Activated CD8-positive, alpha-beta memory T cell treated with anti-CD3 and anti-CD28 coated beads, Interleukin-2, amount 50 U/mL, for 48 hours (primary cell): ENCODE measurements around the gene TENM4.

Experiments
- DNase-seq: peaks from one replicate; pipeline ENCODE4 v3.0.0-alpha.2; 2020

The TENM4 gene

DNA sequence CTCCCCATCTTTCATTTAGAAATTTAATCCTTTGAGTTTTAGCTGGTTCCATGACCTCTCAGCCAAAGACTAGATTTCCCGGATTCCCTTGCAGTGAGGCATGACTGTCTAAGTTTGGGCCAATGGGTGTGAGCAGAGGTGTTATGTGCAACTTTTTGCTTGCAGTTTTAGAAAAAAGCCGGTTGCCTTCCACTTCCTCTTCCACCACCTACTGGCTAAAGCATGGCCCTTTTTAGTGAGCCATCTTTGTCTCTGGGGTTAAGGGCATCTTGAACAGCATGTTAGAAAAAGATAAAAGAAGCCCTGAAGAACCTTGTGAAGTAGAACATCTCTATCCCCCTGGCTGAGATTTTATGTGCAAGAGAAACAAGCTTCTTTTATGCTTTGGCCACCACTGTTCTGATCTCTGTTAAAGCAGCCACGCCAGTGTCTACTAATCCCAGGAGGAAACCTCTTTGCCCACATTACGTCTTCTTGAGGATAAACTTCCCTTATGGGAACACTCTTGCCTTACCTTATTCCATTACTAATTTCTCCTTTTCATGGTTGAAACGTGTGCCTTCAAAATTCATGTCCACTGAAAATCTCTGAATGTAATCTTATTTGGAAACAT, 279.9 kb downstream of the TENM4 start:
- no peak for DNase-seq

DNA sequence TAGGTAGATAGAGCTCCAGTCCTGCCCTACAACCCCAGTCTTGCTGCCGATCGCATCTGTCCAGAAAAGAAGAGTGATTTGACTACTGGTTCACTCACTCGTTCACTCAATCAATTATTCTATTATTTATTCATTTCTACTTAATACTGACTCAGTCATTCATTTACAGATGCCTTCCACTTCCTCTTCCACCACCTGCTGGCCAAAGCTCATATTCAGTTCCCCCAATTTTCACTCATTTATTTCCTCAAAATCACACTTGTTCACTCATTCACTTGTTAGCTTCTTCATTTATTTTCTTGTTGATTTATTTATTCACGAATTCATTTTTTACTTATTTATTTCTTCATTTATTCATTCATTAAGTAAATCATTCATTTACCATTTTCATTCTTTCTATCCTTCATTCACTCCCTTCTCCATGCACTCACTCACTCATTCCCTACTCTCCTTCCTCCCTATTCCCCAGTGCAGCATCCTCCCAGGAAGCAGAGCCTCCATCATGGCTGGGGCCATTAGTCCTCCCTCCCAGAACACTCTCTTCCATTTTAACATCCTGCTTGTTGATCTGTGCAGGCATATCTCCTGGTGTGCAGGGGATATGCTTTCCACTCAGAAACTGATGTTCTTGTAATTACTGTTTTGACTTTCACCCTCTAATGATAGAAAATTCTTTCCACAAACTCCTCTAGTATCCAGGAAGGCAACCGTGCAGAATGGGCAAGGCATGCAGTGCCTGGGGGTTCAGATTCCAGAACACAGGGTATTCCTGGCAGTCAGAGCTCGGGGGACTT, 281.0 kb downstream of the TENM4 start:
- DNase-seq: no peak

DNA sequence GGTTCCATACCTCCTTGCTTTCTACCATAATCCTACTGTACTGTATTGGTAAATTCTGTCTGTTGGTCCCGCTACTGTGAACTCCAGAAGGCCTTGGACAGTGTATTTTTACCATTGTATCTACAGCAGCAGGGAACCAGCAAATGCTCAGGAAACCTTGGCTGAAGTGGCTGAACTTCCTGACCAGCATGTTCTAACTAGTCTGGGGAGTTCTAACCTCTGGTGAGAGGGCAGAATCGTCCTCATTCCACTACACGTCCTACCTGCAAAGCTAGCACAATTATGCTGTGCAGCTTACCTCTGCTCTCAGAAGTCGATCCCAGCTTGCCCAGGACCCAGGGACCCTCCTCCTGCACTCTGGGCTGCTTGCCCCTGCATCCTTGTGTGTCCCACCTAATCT, 283.1 kb downstream of the TENM4 start:
- DNase-seq: no peak

DNA sequence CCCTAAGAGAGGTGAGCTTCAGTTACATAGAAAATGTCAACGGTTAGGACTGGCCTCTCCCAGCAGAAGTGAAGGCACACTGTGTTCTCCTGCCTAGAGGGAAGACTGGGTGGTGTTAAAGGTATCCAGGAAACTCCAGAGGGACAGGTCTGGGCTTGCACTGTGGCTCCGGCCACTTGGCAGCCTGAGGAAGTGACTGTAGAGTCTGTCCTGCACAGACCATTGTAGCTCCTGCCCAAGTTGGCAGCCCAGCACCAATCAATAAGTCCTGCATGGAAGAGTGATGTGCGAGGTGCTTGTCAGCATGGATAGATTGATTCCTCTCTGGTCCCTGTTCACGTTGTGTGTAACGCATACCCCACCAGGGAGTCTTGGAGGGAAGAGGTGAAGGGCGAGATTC, 284.8 kb downstream of the TENM4 start:
- DNase-seq: no peak

DNA sequence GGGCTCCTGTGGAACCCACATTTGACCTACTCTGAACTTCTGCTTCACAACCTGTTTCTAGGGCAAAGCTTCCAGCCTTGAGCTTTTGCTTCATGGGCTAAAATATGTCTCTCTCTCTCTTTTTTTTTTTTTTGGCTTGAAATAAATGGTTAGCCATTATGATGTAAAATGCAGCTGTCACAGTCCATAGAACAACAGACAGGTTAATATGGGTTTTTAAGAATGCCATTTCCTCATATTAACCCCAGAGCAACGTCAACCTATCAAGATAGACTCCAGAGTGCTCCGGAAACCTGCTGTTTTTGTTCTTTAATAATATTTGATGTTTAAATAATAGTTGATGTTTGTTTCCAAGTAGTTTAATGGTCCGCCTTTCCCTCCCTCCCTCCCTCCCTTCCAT, 285.6 kb downstream of the TENM4 start:
- no peak for DNase-seq

DNA sequence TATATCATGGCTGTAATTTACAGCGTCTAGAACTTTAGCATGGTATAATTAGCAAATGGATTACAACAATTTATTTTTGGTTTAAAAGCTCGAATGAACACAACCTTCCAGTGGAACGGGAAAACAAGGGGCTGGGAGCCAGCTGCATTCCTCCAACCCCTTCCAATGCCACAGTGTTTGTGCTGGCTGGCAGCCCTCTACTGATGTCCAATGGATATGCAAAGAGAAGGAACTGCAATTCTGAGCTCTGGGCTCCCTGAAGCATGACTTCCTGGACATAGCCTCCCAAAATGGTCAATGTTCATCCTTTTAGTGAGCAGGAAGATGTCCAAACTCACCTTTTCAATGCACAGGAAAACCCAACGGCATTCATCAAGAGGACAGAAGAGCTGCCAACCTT, 288.3 kb downstream of the TENM4 start:
- DNase-seq: no peak

DNA sequence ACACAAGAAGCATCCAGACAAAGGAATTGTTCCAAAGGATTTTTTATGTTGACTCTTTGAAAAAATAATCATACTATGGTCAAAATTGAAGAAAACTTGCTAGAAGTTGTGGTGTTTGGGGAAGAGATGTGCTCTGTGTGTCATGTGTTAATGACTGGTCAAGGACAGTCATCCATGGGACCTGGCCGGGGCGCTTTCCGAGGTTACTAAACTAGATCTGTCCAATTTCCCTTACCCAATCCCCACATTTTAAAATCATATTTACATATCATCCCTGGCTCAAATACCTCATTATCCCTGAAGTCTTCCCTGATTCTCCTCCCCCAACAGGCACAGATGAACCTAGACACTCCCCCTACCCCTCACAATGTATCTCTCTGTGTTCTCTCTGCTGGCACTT, 289.4 kb downstream of the TENM4 start:
- DNase-seq: no peak

DNA sequence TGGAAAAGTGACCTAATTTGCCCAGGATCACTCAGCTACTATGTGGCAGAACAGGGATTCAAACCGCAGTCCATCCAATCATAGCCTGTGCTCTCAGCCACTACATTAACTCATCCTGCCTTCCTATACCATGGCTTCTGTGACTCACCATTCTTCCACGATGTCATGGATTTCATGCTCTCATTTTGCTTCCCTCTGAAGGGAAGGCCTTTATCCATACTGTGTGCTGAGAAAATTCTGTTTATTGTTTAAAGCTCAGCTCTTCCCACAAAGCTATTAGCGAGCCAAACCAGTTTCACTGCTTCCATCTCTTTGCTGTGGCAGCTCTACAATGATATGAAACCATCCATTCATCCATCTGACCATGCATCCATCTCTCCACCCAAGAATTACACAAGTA, 289.9 kb downstream of the TENM4 start:
- no peak for DNase-seq

DNA sequence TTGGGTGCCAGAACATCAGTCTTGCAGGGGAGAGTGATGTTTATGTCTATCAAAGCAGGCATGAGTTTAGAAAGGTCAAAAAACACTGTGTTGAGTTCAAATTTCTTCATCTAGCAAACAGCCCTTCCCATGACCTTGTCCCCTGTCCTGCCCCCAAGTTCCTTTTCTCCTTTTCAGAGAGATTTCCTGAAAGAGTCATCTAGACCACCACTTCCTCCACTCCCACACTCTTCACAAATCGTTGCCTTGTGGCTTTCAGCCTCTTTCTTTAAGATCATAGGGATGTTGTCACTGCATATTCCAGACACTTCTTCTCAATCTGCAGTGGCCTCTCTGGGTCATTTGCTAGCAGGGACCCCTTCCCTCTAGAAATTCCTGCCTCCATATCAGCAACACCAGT, 290.5 kb downstream of the TENM4 start:
- no peak for DNase-seq

DNA sequence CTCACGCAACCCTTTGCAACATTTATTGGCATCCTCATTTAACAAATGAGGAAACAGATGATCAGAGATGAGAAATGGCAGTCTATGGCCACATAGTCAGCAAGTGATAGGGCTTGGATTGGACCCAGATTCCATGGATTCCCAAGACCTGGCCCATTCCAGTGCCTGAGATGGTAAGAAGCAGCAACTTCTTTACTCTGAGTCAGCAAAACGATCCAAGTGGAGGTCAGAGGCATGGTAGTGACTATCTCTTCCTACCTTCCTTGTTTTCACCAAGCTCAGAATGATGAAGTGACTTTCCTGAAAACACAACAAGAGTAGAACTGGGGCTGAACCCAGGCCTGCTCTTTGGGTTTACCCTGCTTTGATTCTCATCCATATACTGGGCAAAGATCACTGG, 293.1 kb downstream of the TENM4 start:
- DNase-seq: no peak

DNA sequence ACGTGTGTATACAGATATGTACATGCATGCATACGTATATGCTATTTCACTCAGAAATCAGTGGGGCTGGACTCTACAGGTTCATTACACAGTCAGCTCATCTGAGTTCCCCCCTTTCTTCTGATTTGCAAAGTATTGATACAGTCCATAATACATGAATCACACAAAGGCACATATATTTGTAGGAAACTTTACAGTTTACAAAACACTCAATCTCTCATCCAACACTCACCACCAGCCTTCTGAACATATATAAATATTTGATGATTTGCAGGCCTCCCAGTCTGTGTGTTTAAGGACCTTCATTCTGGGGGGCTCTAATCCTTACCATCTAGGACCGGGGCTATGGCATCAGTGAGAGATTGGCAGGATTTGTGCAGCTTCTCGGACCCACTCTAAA, 293.8 kb downstream of the TENM4 start:
- no peak for DNase-seq

DNA sequence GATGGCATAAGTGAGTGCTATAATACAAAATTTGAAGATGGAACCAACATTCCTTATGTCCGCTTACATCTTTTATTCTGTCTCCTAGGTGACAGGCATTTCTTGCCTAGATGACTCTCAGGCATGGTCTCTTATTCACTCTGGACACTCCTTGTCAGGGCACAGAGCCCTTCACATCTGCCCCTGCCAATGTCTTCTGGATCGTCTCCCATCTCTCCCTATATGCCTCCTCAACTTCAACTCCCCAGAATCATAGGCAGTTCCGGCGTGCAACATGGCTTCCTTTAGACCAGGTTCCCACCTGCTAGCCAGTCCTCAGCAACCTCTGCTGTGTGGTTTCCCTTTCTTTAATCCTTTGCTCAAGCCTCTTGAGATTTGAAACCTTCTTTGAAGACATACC, 300.9 kb downstream of the TENM4 start:
- DNase-seq: no peak

DNA sequence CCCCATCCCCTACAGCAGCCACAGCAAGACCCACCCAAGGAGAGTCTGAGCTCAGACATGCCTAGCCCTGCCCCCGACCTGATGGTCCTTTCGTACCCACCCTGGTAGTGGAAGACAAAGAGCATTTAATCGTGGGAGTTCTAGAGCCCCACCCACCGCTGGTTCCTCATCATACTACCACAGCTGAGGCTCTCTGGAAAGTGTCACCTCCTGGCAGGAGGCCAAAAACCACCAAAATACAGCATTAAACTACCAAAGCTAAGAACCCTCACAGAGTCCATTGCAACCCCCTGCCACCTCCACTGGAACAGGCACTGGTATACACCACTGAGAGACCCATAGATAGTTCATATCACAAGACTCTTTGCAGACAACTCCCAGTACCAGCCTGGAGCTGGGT, 311.1 kb downstream of the TENM4 start:
- no peak for DNase-seq

DNA sequence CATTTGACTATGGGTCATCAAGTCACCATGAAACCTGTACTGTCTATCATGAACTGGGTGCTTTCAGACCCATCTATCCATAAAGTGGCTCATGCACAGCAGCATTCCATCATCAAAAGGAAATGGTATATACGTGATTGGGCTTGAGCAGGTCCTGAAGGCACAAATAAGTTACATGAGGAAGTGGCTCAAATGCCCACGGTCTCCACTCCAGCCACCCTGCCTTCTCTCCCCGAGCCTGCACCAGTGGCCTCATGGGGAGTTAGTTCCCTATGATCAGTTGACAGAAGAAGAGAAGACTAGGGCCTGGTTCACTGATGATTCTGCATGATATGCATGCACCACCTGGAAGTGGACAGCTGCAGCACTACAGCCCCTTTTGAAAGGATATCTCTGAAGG, 312.5 kb downstream of the TENM4 start:
- DNase-seq: no peak

DNA sequence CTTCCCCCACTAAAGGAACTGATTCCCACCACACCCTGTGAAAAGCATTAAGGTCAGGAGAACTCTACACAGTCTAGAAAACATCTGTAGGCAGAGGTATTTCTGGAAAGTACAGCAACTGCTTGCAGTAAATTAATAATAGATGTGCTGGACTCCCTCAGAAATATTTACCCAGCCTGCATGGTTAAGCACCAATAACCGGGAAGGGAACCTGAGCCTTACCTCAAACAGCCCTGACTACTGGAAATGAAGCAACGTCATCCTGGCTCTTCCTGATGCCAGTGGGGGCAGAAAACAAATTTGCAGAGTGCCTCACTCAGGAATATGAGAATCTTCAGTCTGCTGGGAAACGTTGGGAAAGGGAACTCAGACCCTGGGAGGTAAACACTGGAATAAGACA, 318.1 kb downstream of the TENM4 start:
- DNase-seq: no peak

DNA sequence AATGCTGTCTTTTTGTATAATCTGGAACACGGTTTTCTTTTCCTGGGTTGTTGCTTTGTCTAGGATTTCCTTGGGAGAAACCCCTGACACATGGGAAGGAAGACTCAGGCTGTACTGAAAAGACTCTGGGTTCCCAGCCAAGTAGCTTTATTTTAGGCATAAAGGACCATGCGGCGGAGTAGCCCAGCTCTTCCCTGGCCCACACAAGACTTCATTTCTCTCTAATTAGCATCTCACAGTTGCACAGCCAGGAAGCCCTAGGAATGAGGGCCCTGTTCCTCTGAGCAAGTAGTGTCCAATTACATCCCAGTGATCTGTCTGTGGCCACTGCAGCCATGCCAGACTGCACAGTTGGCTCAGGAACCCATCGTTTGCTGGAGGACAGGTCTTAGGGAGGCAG, 319.5 kb downstream of the TENM4 start:
- DNase-seq: no peak

DNA sequence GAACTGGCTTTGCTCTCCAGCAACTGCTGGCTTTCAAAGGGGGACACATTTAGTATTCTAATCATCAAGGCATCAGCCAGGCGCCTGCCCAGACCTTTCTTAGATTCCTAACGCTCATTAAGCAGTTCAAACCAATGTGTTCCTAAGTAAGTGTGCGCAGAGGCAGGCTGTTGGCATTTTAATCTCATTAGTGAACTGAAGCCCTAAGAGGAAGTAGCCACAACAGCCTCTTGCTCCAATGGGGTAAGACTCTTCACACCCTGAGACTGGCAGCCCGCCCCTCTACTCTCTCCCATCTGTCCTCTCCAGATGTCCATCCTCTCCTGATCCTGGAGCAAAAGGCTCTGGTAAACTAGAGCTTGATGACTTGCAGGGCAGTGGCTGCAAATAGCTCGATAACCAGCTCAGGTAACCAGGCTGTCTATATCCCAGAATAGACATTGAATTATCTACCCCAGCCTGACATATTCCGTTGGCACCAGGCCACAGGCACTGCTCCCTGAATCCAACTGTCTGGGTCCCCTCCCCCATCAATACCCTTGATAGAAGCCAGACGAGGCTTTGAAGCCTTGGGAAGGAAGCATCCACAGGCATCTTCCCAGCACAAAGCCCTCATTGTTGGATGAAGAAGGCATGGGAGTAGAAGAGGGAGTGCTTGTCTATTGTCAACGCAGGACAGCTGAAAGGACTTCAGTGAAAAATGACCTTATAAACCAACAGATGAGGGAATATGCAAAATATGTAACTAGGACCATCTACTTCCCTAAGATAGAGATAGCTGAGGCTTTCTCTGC, 321.1 kb downstream of the TENM4 start:
- no peak for DNase-seq

DNA sequence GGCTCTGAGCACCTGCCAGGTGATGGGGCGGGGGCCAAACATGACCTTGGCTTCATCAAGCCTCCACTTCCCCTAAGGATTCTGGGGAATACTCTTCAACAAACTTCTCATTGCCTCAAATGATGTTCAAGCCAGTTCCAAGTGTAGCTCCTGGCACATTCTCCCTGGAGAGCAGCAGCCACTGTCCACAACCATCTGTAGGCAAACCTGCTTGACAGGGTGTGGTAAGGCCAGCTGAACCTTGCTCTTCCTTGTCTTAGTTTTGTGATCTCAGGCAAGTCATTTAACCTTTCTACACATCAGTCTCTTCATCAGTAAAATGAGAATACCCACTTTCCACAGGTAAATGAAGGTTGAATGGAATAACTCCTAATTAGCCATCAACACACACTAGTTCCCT, 323.3 kb downstream of the TENM4 start:
- no peak for DNase-seq

DNA sequence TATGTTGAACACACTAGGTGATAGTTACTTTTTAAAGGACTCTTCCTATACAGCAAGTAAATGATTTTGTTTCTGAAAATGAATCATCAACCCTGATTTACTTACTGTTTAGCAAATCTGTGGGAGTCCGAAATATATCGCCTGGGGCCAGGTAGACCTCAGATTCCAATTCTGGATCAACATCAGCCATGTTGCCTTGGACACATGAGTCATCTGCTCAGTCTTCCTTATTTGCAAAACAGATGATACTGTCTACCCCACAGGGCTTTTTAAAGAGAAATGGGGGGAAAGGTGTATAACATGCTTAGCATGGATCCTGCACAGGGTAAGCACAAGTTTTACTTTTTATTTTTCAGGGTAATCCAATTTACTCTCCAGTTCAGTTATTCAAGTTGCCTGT, 324.2 kb downstream of the TENM4 start:
- no peak for DNase-seq

DNA sequence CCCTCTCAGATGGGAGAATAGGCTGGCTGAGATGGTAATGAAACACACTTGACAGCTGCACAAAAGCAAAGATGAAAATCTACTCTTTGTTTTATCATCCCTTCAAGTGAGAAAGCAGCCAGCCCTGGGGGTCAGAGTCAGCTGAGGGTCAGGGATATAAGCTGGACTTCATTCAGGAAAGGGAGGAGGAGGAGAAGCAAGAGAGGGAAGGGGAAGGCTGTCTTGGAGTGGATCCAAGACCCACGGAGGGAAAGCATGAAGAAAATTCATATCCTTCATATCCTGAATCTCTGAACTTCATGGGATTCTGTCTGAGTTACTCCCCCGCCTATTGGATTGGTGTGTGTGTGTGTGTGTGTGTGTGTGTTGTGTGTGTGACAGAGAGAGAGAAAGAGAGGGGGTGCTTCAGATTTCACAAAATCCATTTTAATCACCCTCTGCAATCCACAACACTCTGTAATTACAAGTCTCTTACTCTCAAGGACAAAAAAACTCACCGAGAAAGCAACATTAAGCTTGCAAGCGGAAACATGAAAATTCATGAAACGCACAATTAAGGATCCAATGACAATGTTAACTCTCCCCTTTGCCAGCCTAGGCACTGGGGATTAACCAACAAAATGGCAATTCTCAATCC, 327.7 kb downstream of the TENM4 start:
- DNase-seq: no peak

DNA sequence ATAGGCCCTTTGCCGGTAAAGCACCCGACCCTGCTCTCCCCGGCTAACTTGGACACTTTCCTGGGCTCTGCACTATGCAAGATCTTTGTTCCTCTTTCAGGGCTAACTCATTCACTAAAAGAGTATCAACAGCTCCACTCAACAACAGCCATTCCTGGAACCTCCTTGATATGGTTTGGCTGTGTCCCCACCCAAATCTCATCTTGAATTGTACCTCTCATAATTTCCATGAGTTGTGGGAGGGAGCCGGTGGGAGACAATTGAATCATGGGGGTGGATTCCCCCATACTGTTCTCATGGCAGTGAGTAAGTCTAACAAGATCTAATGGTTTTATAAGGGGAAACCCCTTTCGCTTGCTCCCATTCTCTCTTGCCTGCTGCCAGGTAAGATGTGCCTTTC, 330.0 kb downstream of the TENM4 start:
- DNase-seq: no peak

DNA sequence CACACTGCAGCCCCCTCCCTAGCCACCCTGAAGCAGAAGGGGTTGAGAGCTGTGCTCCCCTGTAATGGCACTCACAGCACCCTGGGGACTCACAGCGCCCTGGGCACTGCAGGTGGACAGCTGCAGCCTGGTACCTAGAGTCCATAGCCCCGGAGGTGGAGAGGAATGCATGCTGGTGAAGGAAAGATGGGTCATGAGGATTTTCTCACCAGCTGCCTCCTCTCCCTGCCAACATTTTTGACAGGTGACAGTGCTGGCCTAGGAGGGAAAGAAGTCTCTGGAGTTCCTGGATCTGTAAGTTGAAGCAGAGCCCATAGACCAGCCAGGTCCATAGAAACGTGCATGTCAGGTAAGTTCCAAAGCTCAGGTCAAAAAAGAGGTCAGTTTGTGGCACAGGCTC, 330.5 kb downstream of the TENM4 start:
- DNase-seq: no peak

DNA sequence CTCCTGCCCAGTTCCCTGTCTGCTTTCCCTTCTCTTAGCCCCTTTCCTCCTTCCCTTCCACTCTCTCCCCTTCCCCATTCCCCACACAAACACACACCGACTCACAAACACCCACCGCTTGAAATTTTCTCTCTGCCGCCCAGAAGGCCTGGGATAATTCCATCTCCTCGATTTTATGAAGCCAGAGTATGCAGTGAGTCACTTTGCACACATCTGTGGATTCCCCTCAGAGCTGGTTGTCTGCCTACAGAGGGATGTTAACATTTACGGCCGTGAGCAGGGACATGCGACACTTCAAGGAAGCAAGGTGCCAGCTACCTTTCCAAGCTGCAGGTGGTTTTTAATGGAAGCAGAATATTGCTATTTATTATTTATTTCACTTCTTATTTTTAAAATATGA, 332.0 kb downstream of the TENM4 start:
- DNase-seq: no peak

DNA sequence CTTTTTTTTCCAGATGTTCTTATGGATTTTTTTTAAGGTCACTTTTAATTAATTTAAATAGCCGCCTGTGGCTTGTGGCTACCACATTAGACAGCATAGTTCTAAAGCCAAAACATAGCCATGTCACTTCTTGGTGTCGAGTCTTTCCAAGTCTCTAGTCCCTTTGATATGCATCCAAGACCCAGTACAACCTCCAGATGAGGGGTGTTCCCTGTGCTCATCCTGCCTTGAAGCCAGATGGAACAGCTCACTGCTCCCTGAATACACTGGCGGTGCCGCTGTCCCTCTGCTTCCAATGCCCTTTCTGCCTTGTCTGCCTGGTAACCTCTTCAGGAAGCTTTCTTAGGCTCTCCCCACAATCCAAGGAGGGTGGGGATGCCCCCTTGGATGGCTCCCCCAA, 338.0 kb downstream of the TENM4 start:
- DNase-seq: no peak
